Testis (tissue), 3 donors: ENCODE measurements around the gene LRRC7. TPM values are rescaled to one million over a fixed set of nuclear protein-coding genes. Genes with fewer than 3 reads are reported as not detected.

ENCODE experiments used
- DNase-seq: peaks from one replicate; pipeline ENCODE4 v3.0.0-alpha.2; 2019
- H3K27ac ChIP-seq, 2 donors: fragments of 200-600 bp; sonication (generic); one replicate each; pipeline ENCODE4 v1.5.1; 2019
- H3K27me3 ChIP-seq: fragments of 200-600 bp; sonication (generic); one replicate; pipeline ENCODE4 v1.5.1; 2019
- H3K36me3 ChIP-seq: fragments of 200-600 bp; sonication (generic); one replicate; pipeline ENCODE4 v1.5.1; 2017; ENCODE audit warnings: low read depth; ENCODE audit errors: missing control alignments
- H3K4me1 ChIP-seq: fragments of 200-600 bp; sonication (generic); one replicate; pipeline ENCODE4 v1.5.1; 2019
- H3K4me3 ChIP-seq, 2 donors: fragments of 200-600 bp; sonication (generic); one replicate each; pipeline ENCODE4 v1.5.1; 2017 to 2019
- H3K9me3 ChIP-seq: fragments of 200-600 bp; sonication (generic); one replicate; pipeline ENCODE4 v1.5.1; 2017
- POLR2A ChIP-seq: fragments of 450-650 bp; IDR thresholded peaks from one replicate; pipeline ENCODE4 v1.6.1; 2017; ENCODE audit warnings: antibody characterized with exemption, mild to moderate bottlenecking, moderate library complexity
- whole genome bisulfite sequencing, 2 donors: methylation state at CpG; one replicate each; pipeline ENCODE4 v1.1.5; 2018; 5-methylcytosine and 5-hydroxymethylcytosine counted together
- intact Hi-C: fragments of 100-400 bp; cut with DNase I; formaldehyde crosslinking; loops from one replicate; pipeline ENCODE4 v1.15.1; 2023; ENCODE audit warnings: low total_unique reads
- polyA plus RNA-seq: library from polyadenylated mRNA; stranded (reverse); fragments of 350-450 nt; fragmentation: Illumina TruSeq; extraction: RNeasy Lipid Tissue Mini Kit (QIAGEN cat#74804); gene quantifications from one replicate; pipeline ENCODE4 v1.2.3, GENCODE V29; 2014; ENCODE audit warnings: low read depth, low replicate concordance; ENCODE audit not compliant: insufficient read depth
- total RNA-seq, 2 donors: library from RNA; depleted of rRNA; stranded (reverse); fragments of >200 nt; gene quantifications; one replicate each; pipeline ENCODE4 v1.2.3, GENCODE V29; 2016
- TF ChIP-seq, protein P1 (sequence below), 3 experiments: fragments of 450-650 bp in 2 of 3; fragments of 200-600 bp in 1 of 3; sonication (generic) in 1 of 3; IDR thresholded peaks; one replicate each; pipeline ENCODE4 v1.5.1; 2016 to 2019; ENCODE audit warnings: antibody characterized with exemption in 3 of 3, mild to moderate bottlenecking in 2 of 3, moderate library complexity in 1 of 3

LRRC7 gene
- total and polyA plus RNA-seq, 3 donors from 2014 or later = 5.2 to 8.0 (median 6.9) TPM

DNA sequence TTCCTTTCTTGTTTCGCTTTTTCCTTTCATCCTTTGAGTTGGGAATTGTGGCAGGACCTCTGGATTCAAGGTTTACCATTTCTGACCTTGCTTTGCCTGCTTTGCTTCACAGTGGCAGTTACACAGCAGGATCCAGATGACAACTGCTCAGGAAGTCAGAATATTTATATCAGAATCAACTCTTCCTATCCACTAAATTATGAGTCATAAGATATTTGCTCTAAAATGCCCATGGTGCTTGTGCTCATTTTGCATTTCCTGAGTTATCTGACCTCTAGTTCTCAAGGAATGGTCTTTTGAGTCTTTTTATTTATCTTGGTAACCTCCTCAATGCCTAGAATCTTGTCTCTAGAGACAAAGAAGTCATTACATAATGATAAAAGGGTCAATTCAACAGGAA lies 290.8 kb downstream of the LRRC7 start:
- Histone ChIP-seq H3K27me3 (no peaks in the 10 kb centered on the region), H3K27ac (no peak overlapping the region), H3K4me1 (no peaks in the 10 kb centered on the region), H3K9me3 (no peaks in the 10 kb centered on the region), H3K4me3 (no peak overlapping the region), H3K36me3 (no peaks in the 10 kb centered on the region)
- no peak for TF ChIP-seq POLR2A
- TF ChIP-seq, protein P1, sequence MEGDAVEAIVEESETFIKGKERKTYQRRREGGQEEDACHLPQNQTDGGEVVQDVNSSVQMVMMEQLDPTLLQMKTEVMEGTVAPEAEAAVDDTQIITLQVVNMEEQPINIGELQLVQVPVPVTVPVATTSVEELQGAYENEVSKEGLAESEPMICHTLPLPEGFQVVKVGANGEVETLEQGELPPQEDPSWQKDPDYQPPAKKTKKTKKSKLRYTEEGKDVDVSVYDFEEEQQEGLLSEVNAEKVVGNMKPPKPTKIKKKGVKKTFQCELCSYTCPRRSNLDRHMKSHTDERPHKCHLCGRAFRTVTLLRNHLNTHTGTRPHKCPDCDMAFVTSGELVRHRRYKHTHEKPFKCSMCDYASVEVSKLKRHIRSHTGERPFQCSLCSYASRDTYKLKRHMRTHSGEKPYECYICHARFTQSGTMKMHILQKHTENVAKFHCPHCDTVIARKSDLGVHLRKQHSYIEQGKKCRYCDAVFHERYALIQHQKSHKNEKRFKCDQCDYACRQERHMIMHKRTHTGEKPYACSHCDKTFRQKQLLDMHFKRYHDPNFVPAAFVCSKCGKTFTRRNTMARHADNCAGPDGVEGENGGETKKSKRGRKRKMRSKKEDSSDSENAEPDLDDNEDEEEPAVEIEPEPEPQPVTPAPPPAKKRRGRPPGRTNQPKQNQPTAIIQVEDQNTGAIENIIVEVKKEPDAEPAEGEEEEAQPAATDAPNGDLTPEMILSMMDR (IDR thresholded peaks at IDR 0.05) = no peak
- intact Hi-C loops = no loop called here
- WGBS, 2 donors = 73 to 95% methylated on average over 1 of the region's 1 CpG
- DNase-seq = no peak

DNA sequence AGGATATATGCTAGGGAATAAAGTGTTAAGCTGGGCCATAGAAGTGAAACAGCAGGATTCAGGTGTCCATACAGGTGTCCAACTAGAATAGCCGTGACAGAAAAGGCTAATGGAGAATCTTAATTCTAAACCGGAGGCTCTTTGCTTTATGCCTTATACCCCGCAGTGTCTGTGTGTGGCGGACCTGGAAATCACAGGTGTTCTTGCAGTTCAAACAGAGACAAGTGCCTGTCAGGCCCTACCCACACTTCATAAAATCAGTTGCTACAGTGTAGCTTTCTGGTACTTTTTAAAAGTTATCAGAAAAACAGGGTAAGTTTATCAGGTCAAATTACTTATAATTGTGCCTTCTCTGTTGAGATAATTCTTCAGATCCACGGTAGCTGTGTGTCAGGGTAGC lies 293.9 kb downstream of the LRRC7 start:
- 80 to 82% methylated on average over 5 of the region's 5 CpGs for WGBS, 2 donors
- Histone ChIP-seq H3K4me1 (no peaks in the 10 kb centered on the region), H3K27me3 (no peaks in the 10 kb centered on the region), H3K9me3 (no peaks in the 10 kb centered on the region), H3K4me3 (no peak overlapping the region), H3K27ac (no peak overlapping the region), H3K36me3 (no peaks in the 10 kb centered on the region)
- intact Hi-C loops = no loop called here
- no peak for DNase-seq
- TF ChIP-seq POLR2A = no peak
- TF ChIP-seq, protein P1 (IDR thresholded peaks at IDR 0.05) = no peak

DNA sequence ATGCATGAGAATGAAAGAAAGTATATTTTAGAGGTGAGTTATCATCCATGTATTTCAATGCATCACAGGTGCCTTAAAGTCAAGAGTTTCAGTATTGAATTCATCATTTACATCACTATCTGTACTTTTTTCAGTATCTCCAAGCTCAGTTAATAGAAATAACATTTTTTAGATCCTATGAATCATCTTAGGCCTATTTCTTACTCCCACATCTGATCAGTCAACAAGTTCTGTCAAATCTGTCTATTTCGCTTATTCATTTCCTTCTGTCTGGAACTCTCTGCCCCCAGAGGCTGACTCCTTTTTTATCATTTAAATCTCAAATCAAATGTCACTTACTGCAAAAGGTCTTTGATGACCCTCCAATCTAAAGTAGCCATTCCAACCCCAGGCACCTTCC lies 295.2 kb downstream of the LRRC7 start:
- no peak for DNase-seq
- intact Hi-C loops = no loop called here
- TF ChIP-seq, protein P1 (IDR thresholded peaks at IDR 0.05) = no peak
- no peak for TF ChIP-seq POLR2A
- Histone ChIP-seq H3K36me3 (no peaks in the 10 kb centered on the region), H3K4me1 (no peaks in the 10 kb centered on the region), H3K27ac (no peak overlapping the region), H3K4me3 (no peak overlapping the region), H3K9me3 (no peaks in the 10 kb centered on the region), H3K27me3 (no peaks in the 10 kb centered on the region)
- 74 to 85% methylated on average over 1 of the region's 1 CpG for WGBS, 2 donors

DNA sequence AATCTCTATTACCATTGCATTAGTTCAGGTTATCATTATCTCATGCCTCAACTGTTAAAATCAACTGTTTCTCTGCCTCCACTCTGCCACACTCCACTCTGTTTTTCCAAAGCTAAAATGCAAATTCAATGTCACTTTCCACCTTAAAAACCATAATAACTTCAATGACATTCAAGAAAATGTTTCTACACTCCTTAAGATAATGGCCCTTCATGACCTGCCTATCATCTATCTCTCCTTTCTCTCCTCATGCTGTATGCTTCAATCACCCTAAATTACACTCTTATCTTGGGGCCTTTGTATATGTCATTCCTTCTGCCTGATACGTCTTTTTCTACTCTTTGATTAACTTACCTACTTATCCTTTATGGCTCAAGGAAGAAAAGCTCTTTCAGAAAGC lies 296.0 kb downstream of the LRRC7 start:
- TF ChIP-seq POLR2A = no peak
- TF ChIP-seq, protein P1 (IDR thresholded peaks at IDR 0.05) = no peak
- no peak for DNase-seq
- WGBS, 2 donors = 78 to 83% methylated on average over 1 of the region's 1 CpG
- intact Hi-C loops = no loop called here
- H3K4me3 ChIP-seq = no peak overlapping the region
- H3K27ac ChIP-seq = no peak overlapping the region
- H3K4me1 ChIP-seq = no peaks in the 10 kb centered on the region
- H3K9me3 ChIP-seq = no peaks in the 10 kb centered on the region
- H3K36me3 ChIP-seq = no peaks in the 10 kb centered on the region
- no peaks in the 10 kb centered on the region for H3K27me3 ChIP-seq

DNA sequence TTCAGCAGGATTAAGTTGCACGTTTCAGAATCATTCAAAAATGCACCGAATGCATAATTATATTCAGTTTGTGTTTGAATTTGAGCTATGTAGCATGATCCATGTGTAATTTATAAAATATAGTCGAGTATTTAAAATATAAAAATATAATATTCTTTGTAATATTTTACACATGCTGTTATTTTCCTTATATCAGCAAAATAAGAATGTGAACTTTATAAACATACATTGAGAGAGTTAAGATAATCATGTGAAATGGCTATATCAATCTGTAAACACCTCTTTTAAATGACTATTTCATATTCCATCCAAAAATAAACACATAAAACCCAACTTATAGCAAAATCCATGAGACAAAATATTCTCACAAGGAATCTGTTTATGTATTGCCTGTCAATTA lies 303.7 kb downstream of the LRRC7 start:
- DNase-seq = no peak
- Histone ChIP-seq H3K27me3 (no peaks in the 10 kb centered on the region), H3K27ac (no peak overlapping the region), H3K4me1 (no peaks in the 10 kb centered on the region), H3K9me3 (no peaks in the 10 kb centered on the region), H3K36me3 (no peaks in the 10 kb centered on the region), H3K4me3 (no peak overlapping the region)
- 68 to 72% methylated on average over 3 of the region's 3 CpGs for WGBS, 2 donors
- intact Hi-C loops = no loop called here
- TF ChIP-seq POLR2A = no peak
- TF ChIP-seq, protein P1 (IDR thresholded peaks at IDR 0.05) = no peak
